ENCODE measurements around the gene UBE2O. TPM values are rescaled to one million over a fixed set of nuclear protein-coding genes. Genes with fewer than 3 reads are reported as not detected.

The UBE2O gene
- total and polyA plus RNA-seq, 4 experiments from 2014 or later, result 4.5 to 43.7 (median 28.5) TPM

- peak overlapping the region in 1 of 8 donors; percentile 12 for H3K4me3 Mint-ChIP-seq
- H3K9me3 ChIP-seq (ENCODE audit: control insufficient read depth in 1 of 2, low read length in 2 of 2), result no peaks in the 10 kb centered on the region
- ChIA-PET POLR2A (ENCODE audit: partially characterized antibody) (no interaction called here), CTCF (ENCODE audit: partially characterized antibody) (interaction anchor here (0.7 kb wide), 1 partner anchor 12 kb away, joined by 3 read pairs; no protein-coding TSS in a partner anchor)
- H3K4me1 ChIP-seq (ENCODE audit: insufficient read depth, low read length), result peaks cover 16% of the 10 kb centered on the region
- H3K36me3 Mint-ChIP-seq, result peaks cover 4 to 9% of the 10 kb centered on the region in 2 donors
- H3K27me3 Mint-ChIP-seq, result no peaks in the 10 kb centered on the region
- H3K27ac ChIP-seq (ENCODE audit: low read depth, low read length), result no peak overlapping the region
- no peak for DNase-seq
- no peaks in the 10 kb centered on the region for H3K9me3 Mint-ChIP-seq
- H3K4me3 ChIP-seq (ENCODE audit: low read length in 2 of 2), result no peak overlapping the region
- no peak overlapping the region for H3K27ac Mint-ChIP-seq
- H3K4me1 Mint-ChIP-seq, result peaks cover 30 to 73% (median 51%) of the 10 kb centered on the region in 4 donors
- no peaks in the 10 kb centered on the region for H3K27me3 ChIP-seq (ENCODE audit: insufficient read depth, low read length)
- intact Hi-C loops (cut with micrococcal nuclease), result no loop called here
- H3K36me3 ChIP-seq (ENCODE audit: insufficient read depth, low read length), result no peaks in the 10 kb centered on the region
Measured at GRCh38 chr17:76441686-76442340, 11.1 kb downstream of the UBE2O start.

- peaks cover 29 to 63% (median 49%) of the 10 kb centered on the region in 4 donors for H3K4me1 Mint-ChIP-seq
- H3K4me3 ChIP-seq (ENCODE audit: low read length in 2 of 2), result no peak overlapping the region
- H3K36me3 Mint-ChIP-seq, result peaks cover 4 to 9% of the 10 kb centered on the region in 2 donors
- H3K27me3 Mint-ChIP-seq, result no peaks in the 10 kb centered on the region
- H3K36me3 ChIP-seq (ENCODE audit: insufficient read depth, low read length), result no peaks in the 10 kb centered on the region
- no peaks in the 10 kb centered on the region for H3K9me3 ChIP-seq (ENCODE audit: control insufficient read depth in 1 of 2, low read length in 2 of 2)
- intact Hi-C loops (cut with micrococcal nuclease), result no loop called here
- ChIA-PET CTCF (ENCODE audit: partially characterized antibody) (no interaction called here), POLR2A (ENCODE audit: partially characterized antibody) (no interaction called here)
- no peak overlapping the region for H3K27ac Mint-ChIP-seq
- no peaks in the 10 kb centered on the region for H3K27me3 ChIP-seq (ENCODE audit: insufficient read depth, low read length)
- H3K4me3 Mint-ChIP-seq, result no peak overlapping the region
- H3K9me3 Mint-ChIP-seq, result no peaks in the 10 kb centered on the region
- no peak for DNase-seq
- H3K4me1 ChIP-seq (ENCODE audit: insufficient read depth, low read length), result peaks cover 16% of the 10 kb centered on the region
- no peak overlapping the region for H3K27ac ChIP-seq (ENCODE audit: low read depth, low read length)
Measured at GRCh38 chr17:76440751-76441362, 12.1 kb downstream of the UBE2O start.

- Histone ChIP-seq H3K9me3 (ENCODE audit: control insufficient read depth in 1 of 2, low read length in 2 of 2) (no peaks in the 10 kb centered on the region), H3K4me3 (ENCODE audit: low read length in 2 of 2) (no peak overlapping the region), H3K36me3 (ENCODE audit: insufficient read depth, low read length) (no peaks in the 10 kb centered on the region), H3K27me3 (ENCODE audit: insufficient read depth, low read length) (no peaks in the 10 kb centered on the region), H3K27ac (ENCODE audit: low read depth, low read length) (no peak overlapping the region), H3K4me1 (ENCODE audit: insufficient read depth, low read length) (peaks cover 12% of the 10 kb centered on the region)
- CTCF ChIA-PET (ENCODE audit: partially characterized antibody), result no interaction called here
- POLR2A ChIA-PET (ENCODE audit: partially characterized antibody), result no interaction called here
- DNase-seq, result no peak
- Mint-ChIP-seq H3K27ac (peak overlapping the region in 3 of 7 donors; percentile 5 to 62 (median 43)), H3K4me1 (peaks cover 22 to 55% (median 46%) of the 10 kb centered on the region in 4 donors), H3K27me3 (no peaks in the 10 kb centered on the region), H3K4me3 (no peak overlapping the region), H3K36me3 (peaks cover 4 to 9% of the 10 kb centered on the region in 2 donors), H3K9me3 (no peaks in the 10 kb centered on the region)
- intact Hi-C loops (cut with micrococcal nuclease), result no loop called here
Measured at GRCh38 chr17:76439314-76439928, 13.5 kb downstream of the UBE2O start.

- H3K36me3 ChIP-seq (ENCODE audit: insufficient read depth, low read length), result no peaks in the 10 kb centered on the region
- H3K4me1 Mint-ChIP-seq, result peaks cover 22 to 56% (median 44%) of the 10 kb centered on the region in 4 donors
- H3K4me1 ChIP-seq (ENCODE audit: insufficient read depth, low read length), result peaks cover 12% of the 10 kb centered on the region
- H3K9me3 ChIP-seq (ENCODE audit: control insufficient read depth in 1 of 2, low read length in 2 of 2), result no peaks in the 10 kb centered on the region
- no peaks in the 10 kb centered on the region for H3K27me3 ChIP-seq (ENCODE audit: insufficient read depth, low read length)
- H3K4me3 Mint-ChIP-seq, result no peak overlapping the region
- no peak overlapping the region for H3K4me3 ChIP-seq (ENCODE audit: low read length in 2 of 2)
- intact Hi-C loops (cut with micrococcal nuclease), result no loop called here
- CTCF ChIA-PET (ENCODE audit: partially characterized antibody), result no interaction called here
- H3K36me3 Mint-ChIP-seq, result peaks cover 10 to 11% of the 10 kb centered on the region in 2 donors
- H3K27me3 Mint-ChIP-seq, result no peaks in the 10 kb centered on the region
- no peak for DNase-seq
- H3K27ac ChIP-seq (ENCODE audit: low read depth, low read length), result no peak overlapping the region
- POLR2A ChIA-PET (ENCODE audit: partially characterized antibody), result interaction anchor here (1.1 kb wide), 1 partner anchor 54 kb away, joined by 3 read pairs; the partner anchor contains the start of gene SPHK1
- no peaks in the 10 kb centered on the region for H3K9me3 Mint-ChIP-seq
- H3K27ac Mint-ChIP-seq, result peak overlapping the region in 3 of 7 donors; percentile 1 to 62 (median 43)
Measured at GRCh38 chr17:76438906-76439305, 14.0 kb downstream of the UBE2O start.

GRCh38 chr17:76437467-76438402 is 15.2 kb downstream of the UBE2O start:
- Histone ChIP-seq H3K9me3 (ENCODE audit: control insufficient read depth in 1 of 2, low read length in 2 of 2) (no peaks in the 10 kb centered on the region), H3K4me1 (ENCODE audit: insufficient read depth, low read length) (peaks cover 10% of the 10 kb centered on the region), H3K27ac (ENCODE audit: low read depth, low read length) (no peak overlapping the region), H3K36me3 (ENCODE audit: insufficient read depth, low read length) (no peaks in the 10 kb centered on the region), H3K27me3 (ENCODE audit: insufficient read depth, low read length) (no peaks in the 10 kb centered on the region), H3K4me3 (ENCODE audit: low read length in 2 of 2) (no peak overlapping the region)
- intact Hi-C loops (cut with micrococcal nuclease), result no loop called here
- CTCF ChIA-PET (ENCODE audit: partially characterized antibody), result interaction anchor here (1.0 to 1.1 kb wide), 2 partner anchors 10 to 134 kb away, joined by 3 to 4 read pairs; no protein-coding TSS in a partner anchor
- H3K4me1 Mint-ChIP-seq, result peaks cover 20 to 51% (median 39%) of the 10 kb centered on the region in 4 donors
- H3K27ac Mint-ChIP-seq, result no peak overlapping the region
- peaks cover 7 to 13% of the 10 kb centered on the region in 2 donors for H3K36me3 Mint-ChIP-seq
- POLR2A ChIA-PET (ENCODE audit: partially characterized antibody), result interaction anchor here (1.1 kb wide), 1 partner anchor 53 kb away, joined by 3 read pairs; the partner anchor contains the start of gene SPHK1
- no peaks in the 10 kb centered on the region for H3K9me3 Mint-ChIP-seq
- H3K27me3 Mint-ChIP-seq, result no peaks in the 10 kb centered on the region
- no peak for DNase-seq
- no peak overlapping the region for H3K4me3 Mint-ChIP-seq

- H3K4me3 Mint-ChIP-seq, result no peak overlapping the region
Measured at GRCh38 chr17:76435751-76436150, 17.2 kb downstream of the UBE2O start.

More at GRCh38 chr17:76435751-76436150, 17.2 kb downstream of the UBE2O start:
- ChIA-PET POLR2A (ENCODE audit: partially characterized antibody) (no interaction called here), CTCF (ENCODE audit: partially characterized antibody) (interaction anchor here (0.6 to 1.5 kb wide), 4 partner anchors 20 to 136 kb away, joined by 3 to 5 read pairs (median 3); no protein-coding TSS in a partner anchor)
- H3K9me3 Mint-ChIP-seq, result no peaks in the 10 kb centered on the region
- H3K27ac ChIP-seq (ENCODE audit: low read depth, low read length), result no peak overlapping the region
- DNase-seq, result no peak
- peaks cover 7 to 13% of the 10 kb centered on the region in 2 donors for H3K36me3 Mint-ChIP-seq
- peaks cover 16 to 40% (median 25%) of the 10 kb centered on the region in 4 donors for H3K4me1 Mint-ChIP-seq
- no peaks in the 10 kb centered on the region for H3K27me3 ChIP-seq (ENCODE audit: insufficient read depth, low read length)
- H3K4me1 ChIP-seq (ENCODE audit: insufficient read depth, low read length), result peaks cover 2% of the 10 kb centered on the region
- H3K27ac Mint-ChIP-seq, result no peak overlapping the region
- intact Hi-C loops (cut with micrococcal nuclease), result no loop called here
- H3K9me3 ChIP-seq (ENCODE audit: control insufficient read depth in 1 of 2, low read length in 2 of 2), result no peaks in the 10 kb centered on the region
- H3K36me3 ChIP-seq (ENCODE audit: insufficient read depth, low read length), result no peaks in the 10 kb centered on the region
- no peaks in the 10 kb centered on the region for H3K27me3 Mint-ChIP-seq
- H3K4me3 ChIP-seq (ENCODE audit: low read length in 2 of 2), result no peak overlapping the region

Measured in CD4-positive, alpha-beta memory T cell (primary cell).